Endothelial cell (in vitro differentiated cells): ENCODE data around the gene TRAPPC2L. TPM values are rescaled to one million over a fixed set of nuclear protein-coding genes. Genes with fewer than 3 reads are reported as not detected.

ENCODE experiments used
- DNase-seq: peaks from one replicate; pipeline ENCODE4 v3.0.0; 2021; ENCODE audit warnings: low spot score
- H3K27ac Mint-ChIP-seq: one replicate; pipeline ENCODE4 v1.8.0; 2021; ENCODE audit warnings: mixed read lengths, inconsistent platforms; ENCODE audit not compliant: unreplicated experiment
- H3K27me3 Mint-ChIP-seq: one replicate; pipeline ENCODE4 v1.8.0; 2021; ENCODE audit warnings: mild to moderate bottlenecking, moderate library complexity, mixed read lengths, inconsistent platforms; ENCODE audit not compliant: unreplicated experiment
- H3K36me3 Mint-ChIP-seq: one replicate; pipeline ENCODE4 v1.8.0; 2021; ENCODE audit warnings: mild to moderate bottlenecking, low read depth, mixed read lengths, inconsistent platforms; ENCODE audit not compliant: unreplicated experiment
- H3K4me1 Mint-ChIP-seq: one replicate; pipeline ENCODE4 v1.8.0; 2021; ENCODE audit warnings: mild to moderate bottlenecking, mixed read lengths, inconsistent platforms; ENCODE audit not compliant: unreplicated experiment
- H3K4me3 Mint-ChIP-seq: one replicate; pipeline ENCODE4 v1.8.0; 2021; ENCODE audit warnings: mild to moderate bottlenecking, mixed read lengths, inconsistent platforms; ENCODE audit not compliant: unreplicated experiment
- H3K9me3 Mint-ChIP-seq: one replicate; pipeline ENCODE4 v1.8.0; 2021; ENCODE audit warnings: mixed read lengths, inconsistent platforms; ENCODE audit not compliant: unreplicated experiment
- total RNA-seq: library from RNA; stranded (reverse); fragmentation: NEBNext Ultra II Directional; extraction: Animal tissue kit (Norgen Biotek cat#: 25700); gene quantifications from one replicate; pipeline ENCODE4 v1.2.1, GENCODE V29; 2021; ENCODE audit not compliant: unreplicated experiment
- TF ChIP-seq, protein P1 (sequence below): fragments of 200-600 bp; sonication (generic); IDR thresholded peaks from one replicate; pipeline ENCODE4 v1.5.0; 2021; ENCODE audit warnings: antibody characterized with exemption; ENCODE audit not compliant: unreplicated experiment

TRAPPC2L gene
- total RNA-seq, 1 donor from 2014 or later, result 65.3 TPM

DNA sequence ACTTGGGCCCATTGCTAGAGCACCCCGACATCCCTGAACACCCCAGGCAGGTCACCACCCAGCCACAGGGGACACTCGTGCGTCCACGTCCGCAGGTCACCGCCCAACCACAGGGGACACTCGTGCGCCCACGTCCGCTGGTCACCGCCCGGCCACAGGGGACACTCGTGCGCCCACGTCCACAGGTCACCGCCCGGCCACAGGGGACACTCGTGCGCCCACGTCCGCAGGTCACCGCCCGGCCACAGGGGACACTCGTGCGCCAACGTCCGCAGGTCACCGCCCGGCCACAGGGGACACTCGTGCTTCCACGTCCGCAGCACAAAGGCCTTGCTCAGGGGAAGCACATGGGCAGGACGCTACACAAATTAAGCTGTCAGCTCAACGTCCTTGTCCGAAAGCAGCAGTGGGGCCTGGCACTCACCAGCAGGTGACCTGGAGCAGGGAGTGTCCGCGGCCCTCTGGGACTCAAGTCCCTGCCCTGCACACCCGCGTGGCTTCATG is 17.8 kb upstream of the TRAPPC2L start:
- Mint-ChIP-seq H3K27me3 (peaks cover 6% of the 10 kb centered on the region), H3K9me3 (no peaks in the 10 kb centered on the region), H3K27ac (no peak overlapping the region), H3K36me3 (peaks cover 9% of the 10 kb centered on the region), H3K4me1 (no peaks in the 10 kb centered on the region), H3K4me3 (peak overlapping the region; percentile 31)
- TF ChIP-seq, protein P1, sequence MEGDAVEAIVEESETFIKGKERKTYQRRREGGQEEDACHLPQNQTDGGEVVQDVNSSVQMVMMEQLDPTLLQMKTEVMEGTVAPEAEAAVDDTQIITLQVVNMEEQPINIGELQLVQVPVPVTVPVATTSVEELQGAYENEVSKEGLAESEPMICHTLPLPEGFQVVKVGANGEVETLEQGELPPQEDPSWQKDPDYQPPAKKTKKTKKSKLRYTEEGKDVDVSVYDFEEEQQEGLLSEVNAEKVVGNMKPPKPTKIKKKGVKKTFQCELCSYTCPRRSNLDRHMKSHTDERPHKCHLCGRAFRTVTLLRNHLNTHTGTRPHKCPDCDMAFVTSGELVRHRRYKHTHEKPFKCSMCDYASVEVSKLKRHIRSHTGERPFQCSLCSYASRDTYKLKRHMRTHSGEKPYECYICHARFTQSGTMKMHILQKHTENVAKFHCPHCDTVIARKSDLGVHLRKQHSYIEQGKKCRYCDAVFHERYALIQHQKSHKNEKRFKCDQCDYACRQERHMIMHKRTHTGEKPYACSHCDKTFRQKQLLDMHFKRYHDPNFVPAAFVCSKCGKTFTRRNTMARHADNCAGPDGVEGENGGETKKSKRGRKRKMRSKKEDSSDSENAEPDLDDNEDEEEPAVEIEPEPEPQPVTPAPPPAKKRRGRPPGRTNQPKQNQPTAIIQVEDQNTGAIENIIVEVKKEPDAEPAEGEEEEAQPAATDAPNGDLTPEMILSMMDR, result peak; percentile 29
- no peak for DNase-seq

DNA sequence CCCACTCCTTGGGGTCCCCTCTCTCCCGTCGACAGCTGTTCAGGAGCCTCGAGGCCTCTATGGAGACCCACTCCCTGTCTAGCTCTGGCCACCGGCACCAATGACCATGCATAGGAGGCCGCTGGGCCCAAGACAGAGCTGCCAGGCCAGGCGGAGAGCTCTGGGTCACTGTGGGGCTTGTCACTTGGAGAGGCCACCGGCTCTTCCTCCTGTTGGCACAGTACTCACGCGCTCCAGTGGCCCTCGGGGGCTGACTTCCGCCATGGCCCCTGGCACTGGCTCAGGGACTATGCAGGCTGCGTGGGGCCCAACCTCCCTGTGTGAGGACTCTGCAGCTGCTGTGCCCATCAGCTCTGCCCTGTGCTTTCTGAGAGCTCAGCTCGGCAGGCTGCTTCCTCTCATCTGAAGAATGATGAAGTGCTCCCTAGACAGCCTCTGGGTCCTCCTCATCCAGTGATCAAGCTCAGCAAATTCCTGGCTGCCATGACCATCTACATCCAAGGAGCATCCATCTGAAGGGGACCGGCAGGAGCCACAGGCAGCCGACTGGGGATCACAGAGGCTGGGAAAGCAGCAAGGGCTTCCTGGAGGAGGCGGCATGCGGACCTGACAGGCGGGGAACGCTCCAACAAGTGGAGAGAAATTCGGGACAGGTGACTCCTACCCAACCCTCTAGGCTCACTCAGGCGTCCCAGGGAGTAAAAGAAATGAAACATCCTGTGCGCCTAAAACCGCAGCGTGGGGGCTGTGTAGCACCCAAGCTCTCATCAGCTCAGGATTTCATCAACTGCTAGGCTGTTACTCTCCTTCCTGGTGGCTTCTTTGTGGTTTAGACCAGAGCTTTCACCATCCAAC is 17.0 kb upstream of the TRAPPC2L start:
- Mint-ChIP-seq H3K4me1 (no peaks in the 10 kb centered on the region), H3K9me3 (no peaks in the 10 kb centered on the region), H3K36me3 (peaks cover 9% of the 10 kb centered on the region), H3K4me3 (no peak overlapping the region), H3K27me3 (peaks cover 6% of the 10 kb centered on the region), H3K27ac (no peak overlapping the region)
- TF ChIP-seq, protein P1, result no peak
- no peak for DNase-seq

DNA sequence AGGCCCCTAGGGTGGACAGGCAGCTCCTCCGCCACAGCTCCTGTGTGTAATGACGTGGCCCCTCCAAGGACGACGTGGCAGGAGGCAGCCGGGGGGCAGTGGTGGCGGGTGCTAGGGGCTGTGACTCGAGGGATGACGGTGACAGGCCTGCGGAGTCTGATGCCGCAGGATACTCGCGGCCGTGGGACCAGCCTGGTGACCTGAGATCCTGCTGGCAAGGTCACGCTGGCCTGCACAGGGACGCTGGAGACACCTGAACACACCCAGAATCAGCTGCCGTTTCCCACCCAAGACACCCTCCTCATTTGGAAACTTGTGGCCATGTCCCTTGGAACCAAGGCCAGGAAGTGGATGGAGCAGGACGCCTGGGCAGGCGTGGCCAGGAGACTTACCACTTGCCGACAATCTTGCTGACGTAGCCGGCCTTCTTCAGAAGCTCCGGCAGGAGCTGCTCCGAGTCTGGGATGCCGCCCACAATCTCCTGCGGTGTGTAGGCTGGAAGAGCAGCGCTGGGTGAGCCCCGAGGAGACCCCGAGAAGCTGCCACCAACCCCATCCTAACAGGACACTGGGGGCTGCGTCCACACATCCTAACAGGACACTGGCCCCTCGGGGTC is 16.2 kb upstream of the TRAPPC2L start:
- Mint-ChIP-seq H3K9me3 (no peaks in the 10 kb centered on the region), H3K4me3 (no peak overlapping the region), H3K36me3 (peaks cover 9% of the 10 kb centered on the region), H3K27me3 (peaks cover 6% of the 10 kb centered on the region), H3K27ac (no peak overlapping the region), H3K4me1 (no peaks in the 10 kb centered on the region)
- DNase-seq, result no peak
- TF ChIP-seq, protein P1, result no peak

DNA sequence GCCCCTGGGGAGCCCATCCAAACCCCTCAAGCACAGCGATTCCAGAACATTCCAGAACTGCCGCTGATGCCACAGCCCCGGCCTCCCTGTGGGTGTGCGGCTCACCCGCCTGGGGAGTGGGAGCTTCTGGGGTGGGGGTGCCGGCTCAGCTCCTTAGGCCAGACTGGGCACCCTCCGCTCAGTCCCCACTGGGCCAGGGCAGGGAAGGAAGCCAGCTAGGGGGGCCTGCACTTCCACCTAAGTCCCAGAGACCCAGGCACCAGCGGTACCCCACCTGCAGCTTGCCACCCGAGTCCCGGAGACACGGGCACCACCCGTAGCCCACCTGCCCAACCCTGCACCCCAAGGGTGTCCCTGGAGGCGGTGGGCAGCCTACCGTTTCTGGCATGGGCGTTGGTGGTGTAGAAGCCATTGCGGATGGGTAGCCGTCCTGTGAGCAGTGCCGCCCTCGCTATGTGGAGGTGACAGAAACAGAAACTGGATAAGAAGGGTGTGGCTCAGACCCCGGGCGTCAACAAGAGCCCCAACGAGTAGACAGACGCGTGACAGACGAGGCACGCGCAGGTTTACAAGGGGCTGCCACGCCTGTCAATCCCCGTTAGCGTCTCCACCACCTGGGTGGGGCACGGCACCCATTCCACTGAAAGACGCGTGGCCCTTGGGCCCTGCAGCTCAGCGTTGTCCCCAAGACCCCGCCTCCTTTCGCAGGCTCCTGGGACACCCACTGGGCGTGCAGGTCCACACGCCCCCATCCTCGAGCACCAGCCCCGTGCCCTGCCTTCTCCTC is 15.2 kb upstream of the TRAPPC2L start:
- Mint-ChIP-seq H3K27ac (no peak overlapping the region), H3K4me1 (no peaks in the 10 kb centered on the region), H3K4me3 (no peak overlapping the region), H3K27me3 (peaks cover 6% of the 10 kb centered on the region), H3K36me3 (peaks cover 9% of the 10 kb centered on the region), H3K9me3 (no peaks in the 10 kb centered on the region)
- no peak for DNase-seq
- TF ChIP-seq, protein P1, result no peak
